ENCODE data around the gene DMPK.

DNA sequence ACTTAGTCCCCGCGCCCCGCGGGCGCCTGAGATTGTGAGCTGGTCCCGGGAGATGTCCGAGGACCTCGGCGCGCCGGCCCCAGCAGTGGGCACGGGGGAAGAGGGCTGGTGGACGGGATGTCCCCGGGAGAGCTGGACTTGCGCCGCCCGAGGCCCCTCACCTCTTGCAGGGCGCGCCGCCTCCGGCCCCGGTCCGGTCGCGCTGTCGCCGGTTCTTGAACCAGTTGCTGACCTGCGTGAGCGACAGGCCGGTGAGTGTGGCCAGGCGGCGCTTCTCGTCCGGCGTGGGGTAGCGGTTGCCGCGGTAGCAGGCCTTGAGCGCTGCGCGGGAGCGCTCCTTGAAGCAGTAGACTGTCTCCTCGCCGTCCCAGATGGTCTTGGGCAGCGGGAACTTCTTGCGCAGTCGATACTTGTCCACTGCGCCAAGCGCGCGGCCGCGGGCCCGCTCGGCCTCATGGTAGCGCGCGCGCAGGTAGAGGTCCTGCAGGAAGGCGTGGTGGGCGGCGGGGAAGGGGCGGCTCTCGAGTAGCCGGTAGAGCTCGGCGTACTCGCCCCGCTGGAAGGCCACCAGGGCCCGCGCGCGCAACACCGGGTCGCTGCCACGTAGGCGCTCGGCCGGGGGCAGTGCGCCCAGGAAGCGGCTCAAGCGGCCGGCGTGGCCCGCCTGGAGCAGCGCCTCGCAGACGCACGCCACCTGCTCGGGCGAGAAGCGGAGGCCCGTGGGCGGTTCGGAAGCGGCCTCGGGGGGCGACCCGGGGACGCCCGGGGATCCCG, 14.2 kb downstream of the DMPK start:
- TF ChIP-seq, protein P1, sequence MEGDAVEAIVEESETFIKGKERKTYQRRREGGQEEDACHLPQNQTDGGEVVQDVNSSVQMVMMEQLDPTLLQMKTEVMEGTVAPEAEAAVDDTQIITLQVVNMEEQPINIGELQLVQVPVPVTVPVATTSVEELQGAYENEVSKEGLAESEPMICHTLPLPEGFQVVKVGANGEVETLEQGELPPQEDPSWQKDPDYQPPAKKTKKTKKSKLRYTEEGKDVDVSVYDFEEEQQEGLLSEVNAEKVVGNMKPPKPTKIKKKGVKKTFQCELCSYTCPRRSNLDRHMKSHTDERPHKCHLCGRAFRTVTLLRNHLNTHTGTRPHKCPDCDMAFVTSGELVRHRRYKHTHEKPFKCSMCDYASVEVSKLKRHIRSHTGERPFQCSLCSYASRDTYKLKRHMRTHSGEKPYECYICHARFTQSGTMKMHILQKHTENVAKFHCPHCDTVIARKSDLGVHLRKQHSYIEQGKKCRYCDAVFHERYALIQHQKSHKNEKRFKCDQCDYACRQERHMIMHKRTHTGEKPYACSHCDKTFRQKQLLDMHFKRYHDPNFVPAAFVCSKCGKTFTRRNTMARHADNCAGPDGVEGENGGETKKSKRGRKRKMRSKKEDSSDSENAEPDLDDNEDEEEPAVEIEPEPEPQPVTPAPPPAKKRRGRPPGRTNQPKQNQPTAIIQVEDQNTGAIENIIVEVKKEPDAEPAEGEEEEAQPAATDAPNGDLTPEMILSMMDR (conservative IDR thresholded peaks at IDR 0.05 in 1 of 2, IDR thresholded peaks at IDR 0.05 in 1 of 2; ENCODE audit: extremely low read depth in 1 of 2, insufficient read depth in 1 of 2, low read depth in 1 of 2, low read length in 2 of 2) = no peak
- TF ChIP-seq EZH2 (IDR thresholded peaks at IDR 0.05; ENCODE audit: borderline replicate concordance, low read length) = no peak

Data from mammary epithelial cell (primary cell).